Measurements from ENCODE around the gene DHRS11.

Gene DHRS11

GRCh38 chr17:36592716-36593321 is 1.1 kb downstream of the DHRS11 start:
- H3K4me1 ChIP-seq: peaks cover 25% of the 10 kb centered on the region
- H3K9me3 ChIP-seq: no peaks in the 10 kb centered on the region
- peak overlapping the region; percentile 97 for H3K4me2 ChIP-seq
- no peak overlapping the region for H3K27ac ChIP-seq
- no peaks in the 10 kb centered on the region for H3K27me3 ChIP-seq
- H4K20me1 ChIP-seq: peaks cover 41% of the 10 kb centered on the region
- H3K9ac ChIP-seq: peak overlapping the region; percentile 91
- peak overlapping the region; percentile 87 for H3K4me3 ChIP-seq
- no peak for TF ChIP-seq Cebpa-rat (IDR thresholded peaks at IDR 0.05)
- peaks cover 37% of the 10 kb centered on the region for H3K36me3 ChIP-seq

- Histone ChIP-seq H4K20me1 (peaks cover 36% of the 10 kb centered on the region), H3K9me3 (no peaks in the 10 kb centered on the region), H3K9ac (no peak overlapping the region; the same call in 1 of the 2 replicates), H3K27me3 (no peaks in the 10 kb centered on the region), H3K4me2 (peak overlapping the region; percentile 97), H3K36me3 (peaks cover 36% of the 10 kb centered on the region), H3K27ac (no peak overlapping the region), H3K4me3 (no peak overlapping the region), H3K4me1 (peaks cover 25% of the 10 kb centered on the region)
- no peak for TF ChIP-seq Cebpa-rat (IDR thresholded peaks at IDR 0.05)
Observed at GRCh38 chr17:36593656-36594316, 2.1 kb downstream of the DHRS11 start.

GRCh38 chr17:36594626-36595401 is 3.1 kb downstream of the DHRS11 start:
- Histone ChIP-seq H3K36me3 (peaks cover 26% of the 10 kb centered on the region), H3K4me2 (no peak overlapping the region), H3K4me3 (no peak overlapping the region), H3K27me3 (no peaks in the 10 kb centered on the region), H3K9ac (no peak overlapping the region), H3K27ac (no peak overlapping the region), H3K4me1 (peaks cover 25% of the 10 kb centered on the region), H4K20me1 (peaks cover 30% of the 10 kb centered on the region), H3K9me3 (no peaks in the 10 kb centered on the region)
- TF ChIP-seq Cebpa-rat (IDR thresholded peaks at IDR 0.05): no peak

GRCh38 chr17:36597226-36597625 is 5.5 kb downstream of the DHRS11 start:
- Histone ChIP-seq H3K27ac (no peak overlapping the region), H3K4me3 (no peak overlapping the region), H3K36me3 (peaks cover 21% of the 10 kb centered on the region; the same call in 1 of the 2 replicates), H3K4me1 (peaks cover 30% of the 10 kb centered on the region), H3K4me2 (no peak overlapping the region), H4K20me1 (0 out of 2 replicates have a peak, but pooled peaks cover 16% of the 10 kb centered on the region), H3K9me3 (no peaks in the 10 kb centered on the region), H3K9ac (no peak overlapping the region), H3K27me3 (no peaks in the 10 kb centered on the region)
- no peak for TF ChIP-seq Cebpa-rat (IDR thresholded peaks at IDR 0.05)

GRCh38 chr17:36597866-36598777 is 6.4 kb downstream of the DHRS11 start:
- Histone ChIP-seq H3K27ac (no peak overlapping the region), H3K27me3 (no peaks in the 10 kb centered on the region)
- TF ChIP-seq Cebpa-rat (IDR thresholded peaks at IDR 0.05): no peak

GRCh38 chr17:36598951-36599401 is 7.3 kb downstream of the DHRS11 start:
- Histone ChIP-seq H3K27ac (no peak overlapping the region), H3K27me3 (no peaks in the 10 kb centered on the region)

More at GRCh38 chr17:36597866-36598777, 6.4 kb downstream of the DHRS11 start:
- Histone ChIP-seq H3K4me1 (peaks cover 21% of the 10 kb centered on the region), H3K9me3 (no peaks in the 10 kb centered on the region), H3K4me2 (no peak overlapping the region), H4K20me1 (peaks cover 10% of the 10 kb centered on the region), H3K36me3 (peaks cover 21% of the 10 kb centered on the region; the same call in 1 of the 2 replicates), H3K4me3 (no peak overlapping the region), H3K9ac (no peak overlapping the region)

GRCh38 chr17:36599546-36600250 is 8.0 kb downstream of the DHRS11 start:
- Histone ChIP-seq H3K4me3 (no peak overlapping the region), H3K27me3 (no peaks in the 10 kb centered on the region), H4K20me1 (peaks cover 16% of the 10 kb centered on the region), H3K36me3 (peaks cover 32% of the 10 kb centered on the region; the same call in 1 of the 2 replicates), H3K27ac (no peak overlapping the region), H3K9me3 (no peaks in the 10 kb centered on the region), H3K4me1 (peaks cover 23% of the 10 kb centered on the region), H3K9ac (no peak overlapping the region), H3K4me2 (no peak overlapping the region)
- TF ChIP-seq Cebpa-rat (IDR thresholded peaks at IDR 0.05): no peak

More at GRCh38 chr17:36598951-36599401, 7.3 kb downstream of the DHRS11 start:
- peaks cover 10% of the 10 kb centered on the region for H4K20me1 ChIP-seq
- H3K36me3 ChIP-seq: peaks cover 25% of the 10 kb centered on the region; the same call in 1 of the 2 replicates
- peaks cover 21% of the 10 kb centered on the region for H3K4me1 ChIP-seq
- TF ChIP-seq Cebpa-rat (IDR thresholded peaks at IDR 0.05): no peak
- no peak overlapping the region for H3K4me2 ChIP-seq
- H3K9ac ChIP-seq: no peak overlapping the region
- H3K9me3 ChIP-seq: no peaks in the 10 kb centered on the region
- H3K4me3 ChIP-seq: no peak overlapping the region

GRCh38 chr17:36600465-36600864 is 8.8 kb downstream of the DHRS11 start:
- Histone ChIP-seq H4K20me1 (peaks cover 24% of the 10 kb centered on the region), H3K4me2 (peak overlapping the region; percentile 100), H3K9me3 (no peaks in the 10 kb centered on the region), H3K27me3 (no peaks in the 10 kb centered on the region), H3K27ac (peak overlapping the region; percentile 88), H3K4me1 (peaks cover 28% of the 10 kb centered on the region), H3K4me3 (peak overlapping the region; percentile 83; the same call in 1 of the 2 replicates), H3K9ac (peak overlapping the region; percentile 95; the same call in 1 of the 2 replicates), H3K36me3 (peaks cover 40% of the 10 kb centered on the region; the same call in 1 of the 2 replicates)
- TF ChIP-seq Cebpa-rat (IDR thresholded peaks at IDR 0.05): no peak

Measured in BLaER1 (cell line).